Liver (tissue), 3 donors: ENCODE results near the gene GDF9.

Experiments
- GABPA ChIP-seq, 2 donors: IDR thresholded peaks in 1 of 2; conservative IDR thresholded peaks in 1 of 2; 2 replicates each; pipeline ENCODE4 v1.6.1; 2016; ENCODE audit warnings: antibody characterized with exemption in 2 of 2, mild to moderate bottlenecking in 1 of 2, moderate library complexity in 1 of 2
- HNF4A ChIP-seq, 2 donors: conservative IDR thresholded peaks; 2 replicates each; pipeline ENCODE4 v1.6.1; 2016; ENCODE audit warnings: antibody characterized with exemption in 2 of 2, mild to moderate bottlenecking in 2 of 2
- HNF4G ChIP-seq: IDR thresholded peaks from 2 replicates; pipeline ENCODE4 v1.6.1; 2016; ENCODE audit warnings: antibody characterized with exemption
- RXRA ChIP-seq, 2 donors: IDR thresholded peaks; 2 replicates each; pipeline ENCODE4 v1.6.1; 2017 to 2018; ENCODE audit warnings: antibody characterized with exemption in 2 of 2, mild to moderate bottlenecking in 1 of 2
- TAF1 ChIP-seq: conservative IDR thresholded peaks from 2 replicates; pipeline ENCODE4 v1.6.1; 2016; ENCODE audit warnings: antibody characterized with exemption, mild to moderate bottlenecking
- TF ChIP-seq, protein P1 (sequence below): fragments of 150-350 bp; IDR thresholded peaks from 2 replicates; pipeline ENCODE4 v1.5.1; 2017; ENCODE audit warnings: improper control_type of control experiment, low read depth, low read length; ENCODE audit not compliant: missing input control
- TF ChIP-seq, protein P2 (sequence below): IDR thresholded peaks from 2 replicates; pipeline ENCODE4 v1.6.1; 2016; ENCODE audit warnings: antibody characterized with exemption
- TF ChIP-seq, protein P3 (sequence below): IDR thresholded peaks from 2 replicates; pipeline ENCODE4 v1.6.1; 2016; ENCODE audit warnings: antibody characterized with exemption
- donor health status: healthy.
- donor health status: healthy.

DNA sequence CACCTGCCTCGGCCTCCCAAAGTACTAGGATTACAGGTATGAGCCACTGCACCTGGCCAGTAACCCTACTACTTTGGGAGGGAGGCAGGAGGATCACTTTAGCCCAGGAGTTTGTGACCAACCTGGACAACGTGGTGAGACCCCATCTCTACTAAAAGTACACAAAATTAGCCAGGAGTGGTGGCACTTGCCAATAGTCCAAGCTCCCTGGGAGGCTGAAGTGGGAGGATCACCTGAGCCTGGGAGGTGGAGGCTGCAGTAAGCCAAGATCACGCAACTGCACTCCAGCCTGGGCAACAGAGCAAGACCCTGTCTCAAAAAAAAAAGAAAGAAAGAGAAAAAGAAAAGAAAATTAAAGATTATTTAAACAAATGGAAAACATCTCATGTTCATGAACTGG lies 10.3 kb downstream of the GDF9 start:
- TF ChIP-seq, protein P1, sequence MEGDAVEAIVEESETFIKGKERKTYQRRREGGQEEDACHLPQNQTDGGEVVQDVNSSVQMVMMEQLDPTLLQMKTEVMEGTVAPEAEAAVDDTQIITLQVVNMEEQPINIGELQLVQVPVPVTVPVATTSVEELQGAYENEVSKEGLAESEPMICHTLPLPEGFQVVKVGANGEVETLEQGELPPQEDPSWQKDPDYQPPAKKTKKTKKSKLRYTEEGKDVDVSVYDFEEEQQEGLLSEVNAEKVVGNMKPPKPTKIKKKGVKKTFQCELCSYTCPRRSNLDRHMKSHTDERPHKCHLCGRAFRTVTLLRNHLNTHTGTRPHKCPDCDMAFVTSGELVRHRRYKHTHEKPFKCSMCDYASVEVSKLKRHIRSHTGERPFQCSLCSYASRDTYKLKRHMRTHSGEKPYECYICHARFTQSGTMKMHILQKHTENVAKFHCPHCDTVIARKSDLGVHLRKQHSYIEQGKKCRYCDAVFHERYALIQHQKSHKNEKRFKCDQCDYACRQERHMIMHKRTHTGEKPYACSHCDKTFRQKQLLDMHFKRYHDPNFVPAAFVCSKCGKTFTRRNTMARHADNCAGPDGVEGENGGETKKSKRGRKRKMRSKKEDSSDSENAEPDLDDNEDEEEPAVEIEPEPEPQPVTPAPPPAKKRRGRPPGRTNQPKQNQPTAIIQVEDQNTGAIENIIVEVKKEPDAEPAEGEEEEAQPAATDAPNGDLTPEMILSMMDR: no peak
- TF ChIP-seq HNF4G (no peak), RXRA (IDR thresholded peaks at IDR 0.05) (no peak), TAF1 (no peak), HNF4A (conservative IDR thresholded peaks at IDR 0.05) (no peak), GABPA (IDR thresholded peaks at IDR 0.05 in 1 of 2, conservative IDR thresholded peaks at IDR 0.05 in 1 of 2) (no peak)
- TF ChIP-seq, protein P2, sequence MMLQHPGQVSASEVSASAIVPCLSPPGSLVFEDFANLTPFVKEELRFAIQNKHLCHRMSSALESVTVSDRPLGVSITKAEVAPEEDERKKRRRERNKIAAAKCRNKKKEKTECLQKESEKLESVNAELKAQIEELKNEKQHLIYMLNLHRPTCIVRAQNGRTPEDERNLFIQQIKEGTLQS: no peak
- TF ChIP-seq, protein P3, sequence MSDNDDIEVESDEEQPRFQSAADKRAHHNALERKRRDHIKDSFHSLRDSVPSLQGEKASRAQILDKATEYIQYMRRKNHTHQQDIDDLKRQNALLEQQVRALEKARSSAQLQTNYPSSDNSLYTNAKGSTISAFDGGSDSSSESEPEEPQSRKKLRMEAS: no peak
